ENCODE measurements around the gene TBL1XR1.

Gene TBL1XR1

DNA sequence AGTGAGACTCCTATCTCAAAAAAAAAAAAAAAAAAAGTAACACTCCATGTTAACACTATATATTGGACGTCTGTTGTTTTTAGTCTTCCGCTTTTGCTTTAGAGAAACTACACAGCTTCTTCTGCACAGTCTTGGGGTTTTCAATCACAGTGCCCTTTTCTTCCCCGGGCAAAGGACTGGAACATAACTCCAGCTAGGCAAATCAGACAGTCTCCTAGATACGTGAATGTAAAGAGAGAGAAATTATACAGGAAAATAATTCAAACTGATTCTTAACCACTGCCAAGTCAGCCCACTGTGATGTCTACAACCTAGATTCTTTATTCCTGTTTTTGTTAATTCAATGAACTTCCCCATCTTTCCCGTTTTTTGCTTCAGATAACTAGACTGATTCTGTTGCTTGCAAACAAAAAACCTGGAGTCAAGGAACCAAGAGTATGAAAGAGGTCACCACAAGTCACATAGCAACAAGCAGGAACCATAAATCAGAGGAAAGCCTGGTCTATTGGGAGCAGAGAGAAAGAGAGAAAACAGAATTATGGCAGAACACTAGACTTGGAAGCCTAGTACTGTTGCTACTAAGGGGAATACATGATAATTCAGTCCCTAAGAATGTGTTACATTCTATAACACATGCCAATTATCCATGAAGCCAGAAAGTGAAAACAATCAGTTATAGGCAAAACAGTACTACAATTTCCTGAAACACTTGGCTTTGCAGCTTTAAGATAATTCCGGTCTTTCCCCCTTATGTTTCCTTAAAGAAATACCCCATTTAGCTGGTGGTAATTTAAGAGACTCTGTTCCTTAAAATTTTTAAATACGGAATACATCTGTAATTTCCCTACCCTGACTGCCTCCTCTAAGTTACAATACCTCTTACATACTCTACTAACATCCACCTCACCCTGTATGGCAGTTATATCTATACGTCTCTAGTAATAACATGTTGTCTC lies 63.1 kb downstream of the TBL1XR1 start:
- Histone ChIP-seq H3K36me3 (ENCODE audit: control insufficient read depth, insufficient read depth, low read length) (no peaks in the 10 kb centered on the region), H3K27me3 (ENCODE audit: control insufficient read depth, insufficient read depth, low read length) (no peaks in the 10 kb centered on the region), H3K4me1 (ENCODE audit: control insufficient read depth, insufficient read depth, low read length) (no peaks in the 10 kb centered on the region), H3K4me3 (ENCODE audit: low read length) (no peak overlapping the region), H3K27ac (ENCODE audit: low read length) (no peak overlapping the region), H3K9me3 (ENCODE audit: control insufficient read depth, insufficient read depth, low read length) (no peaks in the 10 kb centered on the region)
- 100% methylated on average over 2 of the region's 8 CpGs for WGBS (ENCODE audit: insufficient coverage, insufficient read length)
- DNase-seq (ENCODE audit: low read depth, low spot score), result no peak

DNA sequence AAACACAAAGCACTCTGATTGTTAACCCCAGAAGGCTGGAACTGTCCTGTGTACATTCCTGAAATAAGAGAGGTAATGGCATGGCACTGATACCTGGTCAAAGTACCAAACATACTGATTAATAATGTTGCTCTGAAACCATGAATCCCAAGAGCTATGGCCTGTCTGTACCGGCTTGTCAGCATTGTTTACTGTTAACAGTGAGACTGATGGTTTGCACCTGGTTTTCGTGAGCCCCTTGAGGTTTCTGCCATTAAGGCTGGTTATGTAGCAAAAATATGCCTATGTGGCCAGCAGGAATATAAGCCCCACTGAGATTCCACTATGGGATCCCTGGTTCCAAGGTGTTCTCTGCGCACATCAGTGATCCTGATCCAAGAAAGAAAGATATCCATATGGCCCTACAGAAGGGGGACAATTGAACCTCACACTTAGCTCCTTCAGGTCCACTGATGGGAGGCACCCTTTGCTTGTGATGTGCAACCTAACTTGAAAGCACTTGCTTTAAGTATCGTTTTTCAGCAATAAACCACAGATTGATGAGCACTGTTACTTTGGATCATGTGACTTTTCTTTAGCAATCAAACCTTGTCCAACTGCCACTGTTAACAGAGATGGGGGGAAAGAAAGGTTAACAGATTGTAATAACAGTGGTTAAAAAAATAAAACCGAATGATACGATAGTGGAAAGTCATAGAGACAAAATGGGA lies 65.2 kb downstream of the TBL1XR1 start:
- Histone ChIP-seq H3K27me3 (ENCODE audit: control insufficient read depth, insufficient read depth, low read length) (no peaks in the 10 kb centered on the region), H3K36me3 (ENCODE audit: control insufficient read depth, insufficient read depth, low read length) (no peaks in the 10 kb centered on the region)
- WGBS (ENCODE audit: insufficient coverage, insufficient read length), result no CpG with 5 or more reads among the region's 6 CpGs

DNA sequence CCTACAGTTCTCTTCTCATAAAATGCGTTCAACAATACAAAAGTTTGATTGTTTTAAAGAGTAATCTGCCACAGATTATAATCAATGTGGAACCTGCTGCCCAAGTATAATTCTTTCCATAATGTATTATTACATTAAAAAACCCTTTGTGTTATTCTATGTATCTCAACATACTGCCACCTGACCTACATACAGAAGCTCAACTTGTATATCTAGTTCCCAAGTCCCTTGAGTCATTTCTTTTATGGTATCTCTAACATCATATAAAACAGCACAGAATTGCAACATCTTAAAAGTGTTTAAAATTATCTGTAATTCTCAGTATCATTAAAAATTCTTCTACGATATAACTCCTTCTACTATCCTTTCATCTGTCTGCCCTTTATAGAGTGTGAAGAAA lies 70.3 kb downstream of the TBL1XR1 start:
- Histone ChIP-seq H3K27me3 (ENCODE audit: control insufficient read depth, insufficient read depth, low read length) (no peaks in the 10 kb centered on the region), H3K4me1 (ENCODE audit: control insufficient read depth, insufficient read depth, low read length) (no peaks in the 10 kb centered on the region), H3K9me3 (ENCODE audit: control insufficient read depth, insufficient read depth, low read length) (no peaks in the 10 kb centered on the region), H3K4me3 (ENCODE audit: low read length) (no peak overlapping the region), H3K27ac (ENCODE audit: low read length) (no peak overlapping the region), H3K36me3 (ENCODE audit: control insufficient read depth, insufficient read depth, low read length) (no peaks in the 10 kb centered on the region)
- DNase-seq (ENCODE audit: low read depth, low spot score), result no peak
- WGBS (ENCODE audit: insufficient coverage, insufficient read length), result 100% methylated on average over 1 of the region's 2 CpGs

More for the DNA sequence above, 65.2 kb downstream of the TBL1XR1 start:
- no peaks in the 10 kb centered on the region for H3K4me1 ChIP-seq (ENCODE audit: control insufficient read depth, insufficient read depth, low read length)
- H3K27ac ChIP-seq (ENCODE audit: low read length), result no peak overlapping the region
- H3K4me3 ChIP-seq (ENCODE audit: low read length), result no peak overlapping the region
- H3K9me3 ChIP-seq (ENCODE audit: control insufficient read depth, insufficient read depth, low read length), result no peaks in the 10 kb centered on the region
- no peak for DNase-seq (ENCODE audit: low read depth, low spot score)

DNA sequence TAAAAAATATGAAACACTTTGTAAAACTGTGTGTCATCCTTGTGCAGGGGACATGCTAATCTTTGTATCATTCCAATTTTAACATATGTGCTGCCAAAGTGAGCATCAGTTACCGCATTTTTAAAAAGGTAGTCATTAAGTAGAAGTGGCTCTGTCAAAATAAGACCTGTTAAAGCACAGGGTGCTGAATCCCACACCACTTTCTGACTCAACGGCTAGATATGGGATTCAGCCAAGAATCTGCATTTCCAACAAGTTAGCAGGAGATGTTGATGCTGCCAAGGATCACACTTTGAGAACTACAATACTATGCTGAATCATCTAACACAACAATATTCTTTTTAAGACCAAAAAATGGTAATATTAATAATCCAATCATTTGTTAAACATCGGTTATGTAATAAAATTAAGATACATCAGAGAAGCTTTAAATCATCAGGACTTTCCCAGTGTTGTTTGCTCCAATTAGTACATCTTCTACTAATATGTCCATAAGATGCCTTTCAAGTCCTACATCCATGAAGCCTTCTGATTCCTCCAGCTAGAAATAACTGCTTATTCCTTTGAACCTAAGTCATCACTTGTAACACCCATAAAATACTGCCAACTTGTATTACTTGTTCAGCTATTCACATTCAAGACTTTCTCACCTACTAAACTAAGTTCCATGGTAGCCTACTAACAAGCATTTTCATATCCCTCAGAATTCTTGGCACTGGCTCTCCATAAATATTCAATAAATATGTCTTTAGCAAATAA lies 71.1 kb downstream of the TBL1XR1 start:
- no peak overlapping the region for H3K27ac ChIP-seq (ENCODE audit: low read length)
- H3K4me3 ChIP-seq (ENCODE audit: low read length), result no peak overlapping the region
- WGBS (ENCODE audit: insufficient coverage, insufficient read length), result no CpG with 5 or more reads among the region's 3 CpGs
- H3K36me3 ChIP-seq (ENCODE audit: control insufficient read depth, insufficient read depth, low read length), result no peaks in the 10 kb centered on the region
- H3K9me3 ChIP-seq (ENCODE audit: control insufficient read depth, insufficient read depth, low read length), result no peaks in the 10 kb centered on the region
- no peaks in the 10 kb centered on the region for H3K27me3 ChIP-seq (ENCODE audit: control insufficient read depth, insufficient read depth, low read length)
- no peaks in the 10 kb centered on the region for H3K4me1 ChIP-seq (ENCODE audit: control insufficient read depth, insufficient read depth, low read length)
- no peak for DNase-seq (ENCODE audit: low read depth, low spot score)

DNA sequence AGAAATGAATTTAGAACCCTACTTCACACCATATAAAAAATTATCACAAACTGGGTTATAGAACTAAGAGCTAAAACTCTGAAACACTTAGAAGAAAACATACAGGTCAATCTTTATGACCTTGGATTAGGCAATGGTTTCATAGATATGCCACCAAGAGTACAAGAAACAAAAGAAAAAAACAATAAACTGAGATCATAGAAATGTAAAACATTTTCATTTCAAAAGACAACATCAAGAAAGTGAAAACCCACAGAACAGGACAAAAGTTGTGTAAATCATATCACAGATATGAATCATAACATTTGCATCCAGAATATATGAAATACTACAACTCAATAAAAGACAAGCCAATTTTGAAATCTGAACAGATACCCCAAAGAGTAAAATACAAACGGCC lies 72.4 kb downstream of the TBL1XR1 start:
- Histone ChIP-seq H3K27me3 (ENCODE audit: control insufficient read depth, insufficient read depth, low read length) (no peaks in the 10 kb centered on the region), H3K4me1 (ENCODE audit: control insufficient read depth, insufficient read depth, low read length) (no peaks in the 10 kb centered on the region), H3K9me3 (ENCODE audit: control insufficient read depth, insufficient read depth, low read length) (no peaks in the 10 kb centered on the region), H3K4me3 (ENCODE audit: low read length) (no peak overlapping the region), H3K27ac (ENCODE audit: low read length) (no peak overlapping the region), H3K36me3 (ENCODE audit: control insufficient read depth, insufficient read depth, low read length) (no peaks in the 10 kb centered on the region)
- no CpG with 5 or more reads among the region's 1 CpG for WGBS (ENCODE audit: insufficient coverage, insufficient read length)
- no peak for DNase-seq (ENCODE audit: low read depth, low spot score)

DNA sequence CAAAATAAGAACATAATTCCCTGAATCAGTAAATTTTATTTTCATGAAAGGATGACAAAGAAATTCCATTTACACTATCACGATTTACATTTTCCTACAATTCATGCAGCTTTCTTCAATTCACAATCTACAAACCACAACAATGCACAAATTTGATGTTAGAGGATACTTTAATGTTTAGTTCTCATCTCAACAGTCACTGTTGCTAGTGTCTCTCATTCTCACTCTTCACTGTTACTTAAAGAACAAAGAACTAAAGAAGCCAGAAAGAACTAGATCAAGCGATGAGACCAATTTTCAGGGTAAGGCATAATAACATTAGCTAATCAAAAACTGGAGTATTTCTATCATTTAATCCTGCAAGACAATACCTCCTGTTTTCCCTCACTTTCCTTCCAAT lies 73.5 kb downstream of the TBL1XR1 start:
- Histone ChIP-seq H3K27ac (ENCODE audit: low read length) (no peak overlapping the region), H3K4me3 (ENCODE audit: low read length) (no peak overlapping the region), H3K36me3 (ENCODE audit: control insufficient read depth, insufficient read depth, low read length) (no peaks in the 10 kb centered on the region), H3K9me3 (ENCODE audit: control insufficient read depth, insufficient read depth, low read length) (no peaks in the 10 kb centered on the region), H3K4me1 (ENCODE audit: control insufficient read depth, insufficient read depth, low read length) (no peaks in the 10 kb centered on the region), H3K27me3 (ENCODE audit: control insufficient read depth, insufficient read depth, low read length) (no peaks in the 10 kb centered on the region)
- DNase-seq (ENCODE audit: low read depth, low spot score), result no peak
- WGBS (ENCODE audit: insufficient coverage, insufficient read length), result 100% methylated on average over 1 of the region's 2 CpGs

DNA sequence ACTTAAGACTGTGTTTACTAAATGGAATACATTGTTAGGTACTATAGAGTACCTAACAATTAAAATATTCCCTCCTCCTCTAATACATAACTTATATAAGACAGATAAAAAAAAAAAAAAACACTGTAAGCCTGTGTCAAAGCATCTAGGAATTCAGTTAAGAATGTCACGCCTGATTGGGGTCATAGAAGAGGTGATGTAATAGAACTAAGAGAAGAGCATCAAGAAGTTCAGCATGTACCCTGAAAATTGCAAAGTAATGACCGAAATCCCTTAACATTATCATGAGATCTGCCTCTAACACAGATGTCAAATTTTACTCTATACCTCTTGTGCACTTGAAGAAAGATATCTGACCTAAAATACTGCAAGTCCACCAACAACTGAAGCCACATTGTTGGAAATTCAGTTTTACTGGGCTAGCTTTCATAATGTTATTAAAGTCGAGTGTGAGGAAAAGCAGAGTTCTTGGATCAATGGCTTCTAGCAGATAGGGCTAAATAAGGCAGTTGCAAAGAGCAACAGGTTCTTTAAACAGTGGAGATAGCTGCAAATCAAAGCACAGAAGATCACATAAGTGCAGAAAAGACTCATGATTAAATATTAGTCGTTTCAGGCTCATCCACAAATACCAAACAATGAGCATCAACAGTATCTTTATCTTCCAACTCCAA lies 75.0 kb downstream of the TBL1XR1 start:
- no peaks in the 10 kb centered on the region for H3K9me3 ChIP-seq (ENCODE audit: control insufficient read depth, insufficient read depth, low read length)
- H3K27ac ChIP-seq (ENCODE audit: low read length), result no peak overlapping the region
- no peaks in the 10 kb centered on the region for H3K36me3 ChIP-seq (ENCODE audit: control insufficient read depth, insufficient read depth, low read length)
- DNase-seq (ENCODE audit: low read depth, low spot score), result no peak
- no peaks in the 10 kb centered on the region for H3K27me3 ChIP-seq (ENCODE audit: control insufficient read depth, insufficient read depth, low read length)
- H3K4me1 ChIP-seq (ENCODE audit: control insufficient read depth, insufficient read depth, low read length), result no peaks in the 10 kb centered on the region
- no peak overlapping the region for H3K4me3 ChIP-seq (ENCODE audit: low read length)
- no CpG with 5 or more reads among the region's 4 CpGs for WGBS (ENCODE audit: insufficient coverage, insufficient read length)

DNA sequence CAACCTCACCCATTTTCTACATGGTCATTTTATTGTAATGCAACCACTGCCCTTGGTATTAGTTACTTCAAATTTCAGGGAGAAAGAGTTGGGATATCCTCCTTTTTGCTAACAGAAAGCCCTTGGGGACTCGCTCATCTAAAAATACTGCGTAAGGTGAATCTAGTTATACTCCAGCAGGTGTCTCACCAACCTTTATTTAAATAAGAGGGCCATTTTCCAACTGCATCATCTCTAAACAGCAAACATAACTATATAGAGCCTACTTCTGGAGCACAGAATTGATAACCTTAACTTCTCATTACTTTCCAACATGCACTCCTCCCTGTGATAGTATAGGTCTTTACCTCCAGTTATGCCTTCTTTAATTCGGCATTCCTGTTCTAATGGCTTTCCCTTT lies 77.5 kb downstream of the TBL1XR1 start:
- Histone ChIP-seq H3K4me3 (ENCODE audit: low read length) (no peak overlapping the region), H3K27ac (ENCODE audit: low read length) (no peak overlapping the region), H3K27me3 (ENCODE audit: control insufficient read depth, insufficient read depth, low read length) (no peaks in the 10 kb centered on the region), H3K4me1 (ENCODE audit: control insufficient read depth, insufficient read depth, low read length) (no peaks in the 10 kb centered on the region), H3K36me3 (ENCODE audit: control insufficient read depth, insufficient read depth, low read length) (no peaks in the 10 kb centered on the region), H3K9me3 (ENCODE audit: control insufficient read depth, insufficient read depth, low read length) (no peaks in the 10 kb centered on the region)
- WGBS (ENCODE audit: insufficient coverage, insufficient read length), result no CpG with 5 or more reads among the region's 3 CpGs
- no peak for DNase-seq (ENCODE audit: low read depth, low spot score)

DNA sequence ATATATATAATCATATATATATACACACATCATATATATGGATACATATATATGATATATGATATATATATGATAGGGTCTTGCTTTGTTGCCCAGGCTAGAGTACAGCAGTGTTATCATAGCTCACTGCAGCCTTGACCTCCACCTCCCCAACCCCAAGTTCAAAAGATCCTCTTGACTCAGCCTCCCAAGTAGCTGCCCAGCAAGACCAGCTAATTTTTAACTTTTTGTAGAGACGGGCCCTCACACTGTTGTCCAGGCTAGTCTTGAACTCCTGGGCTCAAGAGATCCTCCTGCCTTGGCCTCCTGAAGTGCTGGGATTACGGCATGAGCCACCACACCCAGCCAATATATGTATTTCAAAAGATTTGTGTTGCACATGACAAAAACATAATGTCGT lies 83.0 kb downstream of the TBL1XR1 start:
- Histone ChIP-seq H3K27me3 (ENCODE audit: control insufficient read depth, insufficient read depth, low read length) (no peaks in the 10 kb centered on the region), H3K36me3 (ENCODE audit: control insufficient read depth, insufficient read depth, low read length) (no peaks in the 10 kb centered on the region), H3K4me3 (ENCODE audit: low read length) (no peak overlapping the region), H3K9me3 (ENCODE audit: control insufficient read depth, insufficient read depth, low read length) (no peaks in the 10 kb centered on the region), H3K27ac (ENCODE audit: low read length) (no peak overlapping the region), H3K4me1 (ENCODE audit: control insufficient read depth, insufficient read depth, low read length) (peaks cover 5% of the 10 kb centered on the region; the same call in 1 of the 2 replicates)
- no peak for DNase-seq (ENCODE audit: low read depth, low spot score)
- whole genome bisulfite sequencing (ENCODE audit: insufficient coverage, insufficient read length), result no CpG with 5 or more reads among the region's 3 CpGs

DNA sequence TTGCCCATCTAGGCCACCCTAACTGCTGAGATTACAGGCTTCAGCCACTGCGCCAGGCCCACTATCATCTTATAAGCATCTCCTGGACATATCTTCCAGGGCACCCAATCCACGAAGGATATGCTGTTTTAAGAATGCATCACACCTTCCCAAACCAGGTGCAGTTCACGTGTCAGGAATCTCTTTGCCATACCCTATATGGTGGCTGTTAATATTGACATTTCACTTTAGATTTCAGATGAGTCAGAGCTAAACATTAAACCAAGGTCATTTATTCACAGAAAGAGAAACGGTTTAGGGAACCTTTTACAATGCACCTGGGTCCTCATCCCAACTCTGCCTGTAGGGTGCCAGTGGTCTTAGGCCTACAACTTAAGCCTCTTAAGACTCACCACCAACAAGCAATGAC lies 85.7 kb downstream of the TBL1XR1 start:
- Histone ChIP-seq H3K9me3 (ENCODE audit: control insufficient read depth, insufficient read depth, low read length) (no peaks in the 10 kb centered on the region), H3K27ac (ENCODE audit: low read length) (no peak overlapping the region), H3K36me3 (ENCODE audit: control insufficient read depth, insufficient read depth, low read length) (no peaks in the 10 kb centered on the region), H3K4me3 (ENCODE audit: low read length) (no peak overlapping the region), H3K27me3 (ENCODE audit: control insufficient read depth, insufficient read depth, low read length) (no peaks in the 10 kb centered on the region), H3K4me1 (ENCODE audit: control insufficient read depth, insufficient read depth, low read length) (peaks cover 7% of the 10 kb centered on the region; the same call in 1 of the 2 replicates)
- no peak for DNase-seq (ENCODE audit: low read depth, low spot score)
- no CpG with 5 or more reads among the region's 4 CpGs for WGBS (ENCODE audit: insufficient coverage, insufficient read length)
